Testis (tissue), 3 donors: Measurements from ENCODE around the gene UBA1. TPM values are rescaled to one million over a fixed set of nuclear protein-coding genes. Genes with fewer than 3 reads are reported as not detected.

ENCODE experiments used
- DNase-seq: peaks from one replicate; pipeline ENCODE4 v3.0.0-alpha.2; 2019
- H3K27ac ChIP-seq, 2 donors: fragments of 200-600 bp; sonication (generic); one replicate each; pipeline ENCODE4 v1.5.1; 2019
- H3K27me3 ChIP-seq: fragments of 200-600 bp; sonication (generic); one replicate; pipeline ENCODE4 v1.5.1; 2019
- H3K36me3 ChIP-seq: fragments of 200-600 bp; sonication (generic); one replicate; pipeline ENCODE4 v1.5.1; 2017; ENCODE audit warnings: low read depth; ENCODE audit errors: missing control alignments
- H3K4me1 ChIP-seq: fragments of 200-600 bp; sonication (generic); one replicate; pipeline ENCODE4 v1.5.1; 2019
- H3K4me3 ChIP-seq, 2 donors: fragments of 200-600 bp; sonication (generic); one replicate each; pipeline ENCODE4 v1.5.1; 2017 to 2019
- H3K9me3 ChIP-seq: fragments of 200-600 bp; sonication (generic); one replicate; pipeline ENCODE4 v1.5.1; 2017
- CTCF ChIP-seq, 3 experiments: fragments of 450-650 bp in 2 of 3; fragments of 200-600 bp in 1 of 3; sonication (generic) in 1 of 3; IDR thresholded peaks; one replicate each; pipeline ENCODE4 v1.5.1; 2016 to 2019; ENCODE audit warnings: antibody characterized with exemption in 3 of 3, mild to moderate bottlenecking in 2 of 3, moderate library complexity in 1 of 3
- POLR2A ChIP-seq: fragments of 450-650 bp; IDR thresholded peaks from one replicate; pipeline ENCODE4 v1.6.1; 2017; ENCODE audit warnings: antibody characterized with exemption, mild to moderate bottlenecking, moderate library complexity
- WGBS, 2 donors: methylation state at CpG; one replicate each; pipeline ENCODE4 v1.1.5; 2018; 5-methylcytosine and 5-hydroxymethylcytosine counted together
- intact Hi-C: fragments of 100-400 bp; cut with DNase I; formaldehyde crosslinking; loops from one replicate; pipeline ENCODE4 v1.15.1; 2023; ENCODE audit warnings: low total_unique reads
- polyA plus RNA-seq: library from polyadenylated mRNA; stranded (reverse); fragments of 350-450 nt; fragmentation: Illumina TruSeq; extraction: RNeasy Lipid Tissue Mini Kit (QIAGEN cat#74804); gene quantifications from one replicate; pipeline ENCODE4 v1.2.3, GENCODE V29; 2014; ENCODE audit warnings: low read depth, low replicate concordance; ENCODE audit not compliant: insufficient read depth
- total RNA-seq, 2 donors: library from RNA; depleted of rRNA; stranded (reverse); fragments of >200 nt; gene quantifications; one replicate each; pipeline ENCODE4 v1.2.3, GENCODE V29; 2016

Gene UBA1
- total and polyA plus RNA-seq, 3 donors from 2014 or later = 207 to 338 (median 243) TPM

- TF ChIP-seq POLR2A (no peak), CTCF (IDR thresholded peaks at IDR 0.05) (no peak)
- no peak for DNase-seq
- no peak overlapping the region for H3K4me3 ChIP-seq
- H3K27ac ChIP-seq = no peak overlapping the region
- H3K9me3 ChIP-seq = no peaks in the 10 kb centered on the region
- H3K36me3 ChIP-seq = no peaks in the 10 kb centered on the region
- peaks cover 3% of the 10 kb centered on the region for H3K4me1 ChIP-seq
- H3K27me3 ChIP-seq = no peaks in the 10 kb centered on the region
- intact Hi-C loops = no loop called here
- 54 to 72% methylated on average over 5 to 18 of the region's 18 CpGs for WGBS, 2 donors
These were observed 20.4 kb upstream of the UBA1 start for GRCh38 chrX:47172971-47173792.

GRCh38 chrX:47174376-47174775 is 19.3 kb upstream of the UBA1 start:
- Histone ChIP-seq H3K27ac (no peak overlapping the region), H3K9me3 (no peaks in the 10 kb centered on the region), H3K27me3 (no peaks in the 10 kb centered on the region), H3K4me3 (no peak overlapping the region), H3K4me1 (peaks cover 9% of the 10 kb centered on the region), H3K36me3 (no peaks in the 10 kb centered on the region)
- intact Hi-C loops = no loop called here
- no peak for TF ChIP-seq POLR2A
- no peak for TF ChIP-seq CTCF (IDR thresholded peaks at IDR 0.05)
- 80 to 85% methylated on average over 5 to 11 of the region's 12 CpGs for WGBS, 2 donors
- DNase-seq = no peak

GRCh38 chrX:47174846-47175587 is 18.6 kb upstream of the UBA1 start:
- Histone ChIP-seq H3K9me3 (no peaks in the 10 kb centered on the region), H3K27ac (no peak overlapping the region), H3K4me1 (peaks cover 9% of the 10 kb centered on the region), H3K36me3 (no peaks in the 10 kb centered on the region), H3K27me3 (no peaks in the 10 kb centered on the region), H3K4me3 (no peak overlapping the region)
- TF ChIP-seq POLR2A (no peak), CTCF (IDR thresholded peaks at IDR 0.05) (no peak)
- DNase-seq = no peak
- 63 to 79% methylated on average over 6 to 21 of the region's 23 CpGs for WGBS, 2 donors
- intact Hi-C loops = no loop called here

GRCh38 chrX:47175588-47175980 is 18.0 kb upstream of the UBA1 start:
- no peak overlapping the region for H3K4me3 ChIP-seq
- H3K27ac ChIP-seq = no peak overlapping the region
- H3K27me3 ChIP-seq = no peaks in the 10 kb centered on the region
- H3K36me3 ChIP-seq = no peaks in the 10 kb centered on the region
- H3K9me3 ChIP-seq = no peaks in the 10 kb centered on the region
- 88 to 100% methylated on average over 1 to 8 of the region's 12 CpGs for WGBS, 2 donors
- DNase-seq = no peak
- no peak for TF ChIP-seq CTCF (IDR thresholded peaks at IDR 0.05)
- TF ChIP-seq POLR2A = no peak
- peaks cover 9% of the 10 kb centered on the region for H3K4me1 ChIP-seq
- intact Hi-C loops = no loop called here
